ENCODE results near the gene RAB3GAP2.
"Not testable (repeated sequence)": the region's sequence is repeated elsewhere in the genome, so short reads cannot be mapped to it uniquely, and the experiment has no call there.

The RAB3GAP2 gene

DNA sequence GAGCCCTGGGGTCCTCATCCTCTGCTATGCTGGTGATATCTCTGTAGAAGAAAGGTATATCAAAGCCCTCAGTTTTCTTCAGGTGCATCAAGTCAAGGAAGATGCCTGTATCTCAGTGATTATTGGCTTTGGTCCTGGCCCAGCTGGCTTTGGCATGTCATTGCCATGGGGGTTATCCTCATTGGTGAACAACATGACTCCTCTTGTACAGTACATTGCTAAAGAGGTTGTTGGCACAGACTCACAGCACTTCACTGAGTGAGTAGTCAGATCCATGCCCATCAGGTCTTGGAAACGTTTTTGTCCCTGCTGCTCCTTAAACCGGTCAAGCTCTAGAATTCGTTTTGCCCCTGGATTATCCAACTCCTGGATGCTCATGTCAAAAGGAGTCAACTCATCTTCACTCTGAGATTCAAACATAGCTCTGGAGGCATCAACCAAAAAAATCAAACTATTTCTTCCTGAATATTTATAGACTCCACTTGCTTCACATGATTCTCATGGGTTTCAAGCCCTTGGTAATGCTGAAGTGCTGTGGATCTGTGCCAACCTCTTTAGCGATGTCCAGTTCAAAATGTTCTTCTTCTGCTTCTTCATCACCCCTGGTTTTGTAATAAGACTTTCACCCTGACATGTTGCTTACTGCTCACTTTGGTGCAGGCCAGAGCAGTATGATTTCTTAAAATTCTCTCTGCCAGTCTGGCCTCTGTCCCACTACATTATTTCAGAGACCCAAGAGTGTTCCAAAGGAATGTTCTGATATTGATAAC is 43.0 kb upstream of the RAB3GAP2 start:
- no peak for TF ChIP-seq EZH2phosphoT487 (IDR thresholded peaks at IDR 0.05; ENCODE audit: borderline replicate concordance, low read length)
- TF ChIP-seq, protein P1, sequence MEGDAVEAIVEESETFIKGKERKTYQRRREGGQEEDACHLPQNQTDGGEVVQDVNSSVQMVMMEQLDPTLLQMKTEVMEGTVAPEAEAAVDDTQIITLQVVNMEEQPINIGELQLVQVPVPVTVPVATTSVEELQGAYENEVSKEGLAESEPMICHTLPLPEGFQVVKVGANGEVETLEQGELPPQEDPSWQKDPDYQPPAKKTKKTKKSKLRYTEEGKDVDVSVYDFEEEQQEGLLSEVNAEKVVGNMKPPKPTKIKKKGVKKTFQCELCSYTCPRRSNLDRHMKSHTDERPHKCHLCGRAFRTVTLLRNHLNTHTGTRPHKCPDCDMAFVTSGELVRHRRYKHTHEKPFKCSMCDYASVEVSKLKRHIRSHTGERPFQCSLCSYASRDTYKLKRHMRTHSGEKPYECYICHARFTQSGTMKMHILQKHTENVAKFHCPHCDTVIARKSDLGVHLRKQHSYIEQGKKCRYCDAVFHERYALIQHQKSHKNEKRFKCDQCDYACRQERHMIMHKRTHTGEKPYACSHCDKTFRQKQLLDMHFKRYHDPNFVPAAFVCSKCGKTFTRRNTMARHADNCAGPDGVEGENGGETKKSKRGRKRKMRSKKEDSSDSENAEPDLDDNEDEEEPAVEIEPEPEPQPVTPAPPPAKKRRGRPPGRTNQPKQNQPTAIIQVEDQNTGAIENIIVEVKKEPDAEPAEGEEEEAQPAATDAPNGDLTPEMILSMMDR (IDR thresholded peaks at IDR 0.05; ENCODE audit: low read depth, low read length, poor library complexity, severe bottlenecking): no peak
- H3K9me3 ChIP-seq (ENCODE audit: control insufficient read depth, insufficient read depth, low read length): no peaks in the 10 kb centered on the region
- H3K9me2 ChIP-seq (replicated peaks; ENCODE audit: control insufficient read depth, low read length): no peaks in the 10 kb centered on the region; the same call in 1 of the 2 replicates
- no peaks in the 10 kb centered on the region for H3F3A ChIP-seq (ENCODE audit: control insufficient read depth, insufficient read depth)
- 0 out of 2 replicates have a peak, but pooled peaks cover 4% of the 10 kb centered on the region for H3K27me3 ChIP-seq (ENCODE audit: control insufficient read depth, low read length)
- no peaks in the 10 kb centered on the region for H3K4me1 ChIP-seq (ENCODE audit: control insufficient read depth, low read length)
- no peaks in the 10 kb centered on the region for H3K36me3 ChIP-seq (ENCODE audit: control insufficient read depth, low read length)
- H3K4me2 ChIP-seq (ENCODE audit: low read length): no peak overlapping the region
- no peaks in the 10 kb centered on the region for H3K79me2 ChIP-seq (ENCODE audit: control insufficient read depth, low read length)
- H3K27ac ChIP-seq (ENCODE audit: low read depth, low read length): no peak overlapping the region
- H4K20me1 ChIP-seq (ENCODE audit: control insufficient read depth, insufficient read depth, low read depth, low read length): no peaks in the 10 kb centered on the region
- no peak overlapping the region for H3K4me3 ChIP-seq (ENCODE audit: low read length)

DNA sequence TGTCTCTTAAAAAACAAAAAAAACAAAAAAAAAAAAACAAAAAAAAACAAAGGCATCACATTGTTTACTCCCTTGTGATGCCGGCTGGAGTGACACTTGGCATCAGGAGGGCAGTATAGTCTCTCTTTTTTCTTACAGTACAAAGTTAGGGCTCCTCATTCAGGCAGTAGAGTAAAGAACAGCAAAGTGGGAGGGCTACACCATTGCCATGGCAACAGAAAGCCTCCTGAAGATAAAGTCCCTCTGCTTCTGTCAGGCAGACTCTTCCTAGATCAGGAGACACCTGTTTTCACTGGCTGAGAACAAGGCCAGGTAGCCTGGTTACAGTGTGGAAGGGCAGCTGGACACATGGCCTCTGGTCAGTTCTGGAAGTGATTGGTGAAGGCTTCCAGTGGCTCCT is 41.3 kb upstream of the RAB3GAP2 start:
- Histone ChIP-seq H3K27me3 (ENCODE audit: control insufficient read depth, low read length) (0 out of 2 replicates have a peak, but pooled peaks cover 4% of the 10 kb centered on the region), H3K4me1 (ENCODE audit: control insufficient read depth, low read length) (no peaks in the 10 kb centered on the region), H3K27ac (ENCODE audit: low read depth, low read length) (no peak overlapping the region), H3F3A (ENCODE audit: control insufficient read depth, insufficient read depth) (no peaks in the 10 kb centered on the region), H3K79me2 (ENCODE audit: control insufficient read depth, low read length) (no peaks in the 10 kb centered on the region), H3K9me3 (ENCODE audit: control insufficient read depth, insufficient read depth, low read length) (no peaks in the 10 kb centered on the region), H3K4me2 (ENCODE audit: low read length) (no peak overlapping the region), H4K20me1 (ENCODE audit: control insufficient read depth, insufficient read depth, low read depth, low read length) (no peaks in the 10 kb centered on the region), H3K4me3 (ENCODE audit: low read length) (no peak overlapping the region), H3K9me2 (replicated peaks; ENCODE audit: control insufficient read depth, low read length) (no peaks in the 10 kb centered on the region; the same call in 1 of the 2 replicates), H3K36me3 (ENCODE audit: control insufficient read depth, low read length) (no peaks in the 10 kb centered on the region)
- TF ChIP-seq, protein P1 (IDR thresholded peaks at IDR 0.05; ENCODE audit: low read depth, low read length, poor library complexity, severe bottlenecking): no peak
- no peak for TF ChIP-seq EZH2phosphoT487 (IDR thresholded peaks at IDR 0.05; ENCODE audit: borderline replicate concordance, low read length)

DNA sequence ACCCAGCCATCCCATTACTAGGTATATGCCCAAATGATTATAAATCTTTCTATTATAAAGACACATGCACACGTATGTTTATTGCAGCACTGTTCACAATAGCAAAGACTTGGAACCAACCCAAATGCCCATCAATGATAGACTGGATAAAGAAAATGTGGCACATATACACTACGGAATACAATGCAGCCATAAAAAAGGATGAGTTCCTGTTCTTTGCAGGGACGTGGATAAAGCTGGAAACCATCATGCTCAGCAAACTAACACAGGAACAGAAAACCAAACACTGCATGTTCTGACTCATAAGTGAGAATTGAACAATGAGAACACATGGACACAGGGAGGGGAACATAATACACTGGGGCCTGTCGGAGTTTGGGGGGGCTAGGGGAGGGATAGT is 37.9 kb upstream of the RAB3GAP2 start:
- not testable (repeated sequence) for H3F3A ChIP-seq (ENCODE audit: control insufficient read depth, insufficient read depth)

DNA sequence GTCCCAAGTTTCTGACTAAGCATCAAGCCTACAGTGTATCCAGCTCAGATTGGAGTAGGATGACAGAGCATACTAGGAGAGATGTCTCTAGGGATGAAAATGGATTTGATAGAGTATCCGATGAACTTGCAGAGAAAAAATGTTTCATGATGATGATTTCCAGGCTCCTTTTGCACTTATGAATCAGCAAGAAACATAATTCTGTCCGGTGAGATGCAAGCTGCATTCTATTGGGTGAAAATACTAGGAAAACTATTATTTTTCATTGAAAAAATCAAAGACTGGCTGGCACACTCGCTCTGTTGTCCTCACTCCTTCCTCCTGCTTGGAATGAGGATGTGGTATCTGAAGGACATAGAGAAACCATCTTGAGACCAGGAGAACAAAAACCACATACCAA is 35.4 kb upstream of the RAB3GAP2 start:
- no peaks in the 10 kb centered on the region for H3K79me2 ChIP-seq (ENCODE audit: control insufficient read depth, low read length)
- TF ChIP-seq EZH2phosphoT487 (IDR thresholded peaks at IDR 0.05; ENCODE audit: borderline replicate concordance, low read length): no peak
- TF ChIP-seq, protein P1 (IDR thresholded peaks at IDR 0.05; ENCODE audit: low read depth, low read length, poor library complexity, severe bottlenecking): no peak
- no peaks in the 10 kb centered on the region for H3F3A ChIP-seq (ENCODE audit: control insufficient read depth, insufficient read depth)

More for the DNA sequence above, 37.9 kb upstream of the RAB3GAP2 start:
- H3K27ac ChIP-seq (ENCODE audit: low read depth, low read length); H3K4me1 ChIP-seq (ENCODE audit: control insufficient read depth, low read length); H3K79me2 ChIP-seq (ENCODE audit: control insufficient read depth, low read length); H3K4me3 ChIP-seq (ENCODE audit: low read length); H3K9me3 ChIP-seq (ENCODE audit: control insufficient read depth, insufficient read depth, low read length); H3K36me3 ChIP-seq (ENCODE audit: control insufficient read depth, low read length); H3K9me2 ChIP-seq (replicated peaks; ENCODE audit: control insufficient read depth, low read length); H3K27me3 ChIP-seq (ENCODE audit: control insufficient read depth, low read length); H4K20me1 ChIP-seq (ENCODE audit: control insufficient read depth, insufficient read depth, low read depth, low read length); H3K4me2 ChIP-seq (ENCODE audit: low read length): not testable (repeated sequence)

More for the DNA sequence above, 35.4 kb upstream of the RAB3GAP2 start:
- no peak overlapping the region for H3K4me2 ChIP-seq (ENCODE audit: low read length)
- no peak overlapping the region for H3K27ac ChIP-seq (ENCODE audit: low read depth, low read length)
- H3K4me3 ChIP-seq (ENCODE audit: low read length): no peak overlapping the region
- H3K9me2 ChIP-seq (replicated peaks; ENCODE audit: control insufficient read depth, low read length): no peaks in the 10 kb centered on the region; the same call in 1 of the 2 replicates
- H3K4me1 ChIP-seq (ENCODE audit: control insufficient read depth, low read length): no peaks in the 10 kb centered on the region
- H4K20me1 ChIP-seq (ENCODE audit: control insufficient read depth, insufficient read depth, low read depth, low read length): no peaks in the 10 kb centered on the region
- no peaks in the 10 kb centered on the region for H3K9me3 ChIP-seq (ENCODE audit: control insufficient read depth, insufficient read depth, low read length)
- H3K27me3 ChIP-seq (ENCODE audit: control insufficient read depth, low read length): peaks cover 3% of the 10 kb centered on the region
- H3K36me3 ChIP-seq (ENCODE audit: control insufficient read depth, low read length): no peaks in the 10 kb centered on the region
